PFSK-1 (cell line): ENCODE results near the gene DDAH1.

Experiments used
- POLR2AphosphoS5 ChIP-seq: IDR thresholded peaks from 2 replicates; pipeline ENCODE4 v1.6.1; 2012; ENCODE audit warnings: low read depth, mild to moderate bottlenecking, control low read depth, low read length, moderate library complexity
- SIN3A ChIP-seq: IDR thresholded peaks from 2 replicates; pipeline ENCODE4 v1.6.1; 2012; ENCODE audit warnings: mild to moderate bottlenecking, low read length, moderate library complexity, borderline replicate concordance; ENCODE audit not compliant: insufficient read depth
- TAF1 ChIP-seq: IDR thresholded peaks from 2 replicates; pipeline ENCODE4 v1.6.1; 2012; ENCODE audit warnings: low read length, control low read depth, borderline replicate concordance; ENCODE audit not compliant: insufficient read depth
- TF ChIP-seq, protein P1 (sequence below), 2 experiments: IDR thresholded peaks; 2 replicates each; pipeline versions ENCODE4 v1.6.1 to v1.8.0; 2011 to 2012; ENCODE audit warnings: low read depth in 2 of 2, low read length in 2 of 2, control low read depth in 1 of 2, inconsistent platforms in 1 of 2, mild to moderate bottlenecking in 1 of 2, moderate library complexity in 1 of 2; ENCODE audit not compliant: insufficient read depth in 1 of 2

DNA sequence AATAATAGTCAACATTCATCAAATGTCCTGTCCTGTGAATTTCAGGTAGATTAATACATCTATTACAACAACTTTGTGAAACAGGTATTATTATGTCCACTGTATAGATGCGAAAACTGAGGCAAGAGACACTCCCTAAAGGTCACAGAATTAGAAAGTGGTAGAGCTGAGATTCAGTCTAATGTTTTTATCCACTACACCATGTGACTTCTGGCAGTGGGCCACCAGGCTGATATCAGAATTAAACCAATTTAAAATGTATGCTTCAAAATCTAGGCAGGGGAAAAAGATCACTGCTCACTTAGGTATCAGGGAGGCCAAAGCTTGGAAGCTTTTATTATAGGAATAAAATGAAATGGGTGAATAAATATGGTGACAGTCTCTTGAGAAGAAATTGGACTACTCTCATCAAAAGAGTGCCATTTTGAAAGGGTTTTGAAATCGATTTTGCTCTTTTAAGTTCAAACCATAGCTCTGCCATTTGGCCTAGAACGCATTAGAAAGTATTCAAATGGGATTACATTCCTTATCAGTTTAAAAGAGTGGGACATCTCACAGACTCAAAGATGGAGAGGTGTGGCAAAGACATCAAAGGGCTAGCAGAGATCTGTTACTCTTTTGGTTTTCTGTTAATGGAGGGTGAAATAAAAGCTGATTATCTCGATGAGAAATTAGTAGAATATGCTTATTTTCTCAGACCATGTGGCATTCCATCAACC, 1.9 kb downstream of the DDAH1 start:
- TF ChIP-seq POLR2AphosphoS5 (no peak), TAF1 (no peak), SIN3A (no peak)
- TF ChIP-seq, protein P1, sequence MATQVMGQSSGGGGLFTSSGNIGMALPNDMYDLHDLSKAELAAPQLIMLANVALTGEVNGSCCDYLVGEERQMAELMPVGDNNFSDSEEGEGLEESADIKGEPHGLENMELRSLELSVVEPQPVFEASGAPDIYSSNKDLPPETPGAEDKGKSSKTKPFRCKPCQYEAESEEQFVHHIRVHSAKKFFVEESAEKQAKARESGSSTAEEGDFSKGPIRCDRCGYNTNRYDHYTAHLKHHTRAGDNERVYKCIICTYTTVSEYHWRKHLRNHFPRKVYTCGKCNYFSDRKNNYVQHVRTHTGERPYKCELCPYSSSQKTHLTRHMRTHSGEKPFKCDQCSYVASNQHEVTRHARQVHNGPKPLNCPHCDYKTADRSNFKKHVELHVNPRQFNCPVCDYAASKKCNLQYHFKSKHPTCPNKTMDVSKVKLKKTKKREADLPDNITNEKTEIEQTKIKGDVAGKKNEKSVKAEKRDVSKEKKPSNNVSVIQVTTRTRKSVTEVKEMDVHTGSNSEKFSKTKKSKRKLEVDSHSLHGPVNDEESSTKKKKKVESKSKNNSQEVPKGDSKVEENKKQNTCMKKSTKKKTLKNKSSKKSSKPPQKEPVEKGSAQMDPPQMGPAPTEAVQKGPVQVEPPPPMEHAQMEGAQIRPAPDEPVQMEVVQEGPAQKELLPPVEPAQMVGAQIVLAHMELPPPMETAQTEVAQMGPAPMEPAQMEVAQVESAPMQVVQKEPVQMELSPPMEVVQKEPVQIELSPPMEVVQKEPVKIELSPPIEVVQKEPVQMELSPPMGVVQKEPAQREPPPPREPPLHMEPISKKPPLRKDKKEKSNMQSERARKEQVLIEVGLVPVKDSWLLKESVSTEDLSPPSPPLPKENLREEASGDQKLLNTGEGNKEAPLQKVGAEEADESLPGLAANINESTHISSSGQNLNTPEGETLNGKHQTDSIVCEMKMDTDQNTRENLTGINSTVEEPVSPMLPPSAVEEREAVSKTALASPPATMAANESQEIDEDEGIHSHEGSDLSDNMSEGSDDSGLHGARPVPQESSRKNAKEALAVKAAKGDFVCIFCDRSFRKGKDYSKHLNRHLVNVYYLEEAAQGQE (IDR thresholded peaks at IDR 0.05; ENCODE audit: insufficient read depth in 1 of 2, low read depth in 2 of 2, low read length in 2 of 2), result no peak
